Endothelial cell of umbilical vein (primary cell): ENCODE data around the gene MRPL53. TPM values are rescaled to one million over a fixed set of nuclear protein-coding genes. Genes with fewer than 3 reads are reported as not detected.

Experiments used
- BruUV-seq: library from RNA; stranded (reverse); fragments of 400-500 nt; replicated peaks from 2 replicates; lab custom pipeline; 2021; lab: Mats Ljungman, UMichigan
- CTCF ChIA-PET: fragments of 300-600, 350-600 bp; sonication (Branson Sonifier 250); formaldehyde crosslinking; loops from one replicate; lab custom pipeline; 2021; ENCODE audit warnings: antibody characterized with exemption, inconsistent platforms; lab: Charles Lee
- POLR2A ChIA-PET: fragments of 300-600, 350-600 bp; sonication (Branson Sonifier 250); formaldehyde crosslinking; loops from one replicate; lab custom pipeline; 2021; ENCODE audit warnings: antibody characterized with exemption, inconsistent platforms; lab: Charles Lee
- DNase-seq: peaks from one replicate; pipeline ENCODE4 v3.0.0-alpha.2; 2011; ENCODE audit warnings: low read depth, low spot score
- FAIRE-seq: peaks from 2 replicates; lab custom pipeline; 2011; peaks lifted over from hg19 to GRCh38; lab: Jason Lieb, UNC
- H2AFZ ChIP-seq: 2 replicates; pipeline ENCODE4 v1.6.0; 2012; ENCODE audit warnings: low read depth, low read length, control low read depth, inconsistent platforms
- H3K27ac ChIP-seq: 2 replicates; pipeline ENCODE4 v1.5.1; 2011; ENCODE audit warnings: low read depth, mild to moderate bottlenecking, control low read depth, low read length, moderate library complexity; ENCODE audit not compliant: insufficient read depth
- H3K27me3 ChIP-seq, 2 experiments: 2 replicates each; pipeline versions ENCODE4 v1.6.0 to v1.6.1; 2011; ENCODE audit warnings: low read length in 2 of 2, mixed read lengths in 1 of 2; ENCODE audit not compliant: control insufficient read depth in 2 of 2, insufficient read depth in 2 of 2
- H3K36me3 ChIP-seq, 2 experiments: 2 replicates in 1 of 2; 3 replicates in 1 of 2; pipeline ENCODE4 v1.5.1; 2011; ENCODE audit warnings: low read length in 2 of 2, mild to moderate bottlenecking in 1 of 2, moderate library complexity in 1 of 2; ENCODE audit not compliant: control insufficient read depth in 2 of 2, insufficient read depth in 2 of 2; ENCODE audit errors: extremely low read depth in 1 of 2
- H3K4me1 ChIP-seq: 3 replicates; pipeline ENCODE4 v1.5.1; 2011; ENCODE audit warnings: mild to moderate bottlenecking, low read length; ENCODE audit not compliant: control insufficient read depth, insufficient read depth; ENCODE audit errors: extremely low read depth
- H3K4me2 ChIP-seq: 2 replicates; pipeline ENCODE4 v1.6.1; 2011; ENCODE audit warnings: low read length, control low read depth, mixed read lengths; ENCODE audit not compliant: insufficient read depth
- H3K4me3 ChIP-seq, 3 experiments: fragments of 200-600 bp in 1 of 3; sonication (generic), shearing (Covaris generic) in 1 of 3; replicated peaks in 1 of 3; 2 replicates each; pipeline ENCODE4 v1.5.1; 2011 to 2016; ENCODE audit warnings: control low read depth in 3 of 3, low read length in 3 of 3, mild to moderate bottlenecking in 2 of 3, inconsistent platforms in 1 of 3, low read depth in 1 of 3, moderate library complexity in 1 of 3; ENCODE audit not compliant: insufficient read depth in 1 of 3
- H3K79me2 ChIP-seq: 2 replicates; pipeline ENCODE4 v1.6.0; 2012; ENCODE audit warnings: low read length, inconsistent platforms; ENCODE audit not compliant: control insufficient read depth, insufficient read depth
- H3K9ac ChIP-seq: replicated peaks from 2 replicates; pipeline ENCODE3; 2011; ENCODE audit warnings: low read length, control low read depth; ENCODE audit not compliant: insufficient read depth; ENCODE audit errors: extremely low read depth
- H3K9me1 ChIP-seq: replicated peaks from 3 replicates; pipeline ENCODE4 v1.6.0; 2011; ENCODE audit warnings: mild to moderate bottlenecking, low read length; ENCODE audit not compliant: control insufficient read depth, insufficient read depth; ENCODE audit errors: extremely low read depth
- H3K9me3 ChIP-seq: replicated peaks from 2 replicates; pipeline ENCODE4 v1.5.1; 2012; ENCODE audit warnings: low read length, inconsistent platforms; ENCODE audit not compliant: control insufficient read depth, insufficient read depth
- H4K20me1 ChIP-seq: replicated peaks from 2 replicates; pipeline ENCODE3; 2011; ENCODE audit warnings: mild to moderate bottlenecking, low read length; ENCODE audit not compliant: control insufficient read depth, insufficient read depth; ENCODE audit errors: extremely low read depth
- CTCF ChIP-seq, 2 donors: IDR thresholded peaks; 1 replicate in 1 of 2; 2 replicates in 1 of 2; pipeline ENCODE4 v1.5.1; 2011; ENCODE audit warnings: low read length in 2 of 2, mild to moderate bottlenecking in 2 of 2, moderate library complexity in 2 of 2, control low read depth in 1 of 2, inconsistent platforms in 1 of 2, low read depth in 1 of 2; ENCODE audit not compliant: insufficient read depth in 1 of 2; ENCODE audit errors: extremely low read depth in 1 of 2
- EZH2 ChIP-seq: IDR thresholded peaks from 2 replicates; pipeline ENCODE4 v1.6.1; 2012; ENCODE audit warnings: borderline replicate concordance, low read depth, mild to moderate bottlenecking, moderate library complexity, low read length, inconsistent platforms; ENCODE audit not compliant: severe bottlenecking
- FOS ChIP-seq: IDR thresholded peaks from 2 replicates; pipeline ENCODE4 v1.6.1; 2011; ENCODE audit warnings: mild to moderate bottlenecking, low read length, moderate library complexity, borderline replicate concordance; ENCODE audit not compliant: insufficient read depth
- GATA2 ChIP-seq: IDR thresholded peaks from 2 replicates; pipeline ENCODE4 v1.7.0; 2011; ENCODE audit warnings: low read depth, mild to moderate bottlenecking, moderate library complexity, mixed read lengths, low read length; ENCODE audit not compliant: insufficient read length, insufficient read depth
- JUN ChIP-seq: IDR thresholded peaks from 2 replicates; pipeline ENCODE4 v1.6.1; 2011; ENCODE audit warnings: borderline replicate concordance, low read depth; ENCODE audit not compliant: insufficient read length, insufficient read depth
- MAX ChIP-seq: IDR thresholded peaks from 2 replicates; pipeline ENCODE4 v1.6.1; 2011; ENCODE audit not compliant: insufficient read depth, insufficient read length
- POLR2A ChIP-seq: IDR thresholded peaks from 2 replicates; pipeline ENCODE4 v1.6.1; 2012; ENCODE audit warnings: low read depth, mild to moderate bottlenecking, control low read depth, low read length
- POLR2AphosphoS5 ChIP-seq: IDR thresholded peaks from 2 replicates; pipeline ENCODE4 v1.6.1; 2012; ENCODE audit warnings: low read depth, mild to moderate bottlenecking, control low read depth, low read length, moderate library complexity; ENCODE audit not compliant: insufficient read depth
- dilution Hi-C: fragments of 300-500 bp; cut with MboI; formaldehyde crosslinking; loops from one replicate; pipeline ENCODE4 v1.15.0; 2019; ENCODE audit warnings: low sequenced_read_pairs; ENCODE audit not compliant: extremely low pct_ligation_motif_present
- intact Hi-C: fragments of 100-400 bp; cut with micrococcal nuclease; formaldehyde crosslinking; loops from one replicate; pipeline ENCODE4 v1.10.0; 2022
- polyA plus RNA-seq, 4 experiments: library from polyadenylated mRNA; depleted of rRNA in 3 of 4; stranded (reverse) in 3 of 4; unstranded in 1 of 4; fragments of >200 nt; gene quantifications; 2 replicates each; pipeline versions ENCODE4 v1.2.1 to v1.2.3, GENCODE V29; 2011 to 2012; ENCODE audit warnings: missing spikeins in 1 of 4
- total RNA-seq: library from RNA; stranded (reverse); gene quantifications from 2 replicates; pipeline ENCODE4 v1.2.3, GENCODE V29; 2021

Gene MRPL53
- total and polyA plus RNA-seq, 2 donors (not counting 3 experiments of a cell fraction or from before 2014, with no cell fraction given), result 68.7 to 69.7 TPM

GRCh38 chr2:74481431-74481830, 9.0 kb upstream of the MRPL53 start:
- no peak for TF ChIP-seq MAX
- no peak for FAIRE-seq
- peak overlapping the region; percentile 68 for H3K4me2 ChIP-seq
- H3K27ac ChIP-seq, result no peak overlapping the region
- H3K4me3 ChIP-seq, result peak overlapping the region; percentile 6 to 79 (median 66)
- BruUV-seq, result no TSS peak
- peaks cover 0 to 3% of the 10 kb centered on the region in 2 experiments for H3K36me3 ChIP-seq
- no peaks in the 10 kb centered on the region for H3K27me3 ChIP-seq
- H3K79me2 ChIP-seq, result peaks cover 16% of the 10 kb centered on the region
- DNase-seq, result no peak
- ChIA-PET POLR2A (no interaction called here), CTCF (interaction anchor here (1.0 to 5.6 kb wide), 9 partner anchors 9 to 107 kb away, joined by 3 to 82 read pairs (median 12); partner anchors contain the start of genes AUP1, HTRA2, INO80B and MRPL53)
- dilution Hi-C loops, result no loop called here
- H3K9ac ChIP-seq, result no peak overlapping the region
- no peaks in the 10 kb centered on the region for H4K20me1 ChIP-seq
- no peaks in the 10 kb centered on the region for H3K9me1 ChIP-seq
- H2AFZ ChIP-seq, result no peak overlapping the region
- no peaks in the 10 kb centered on the region for H3K9me3 ChIP-seq
- intact Hi-C loops, result no loop called here
- peaks cover 13% of the 10 kb centered on the region for H3K4me1 ChIP-seq

GRCh38 chr2:74474899-74475298, 2.4 kb upstream of the MRPL53 start:
- intact Hi-C loops, result no loop called here
- FAIRE-seq, result no peak

More at GRCh38 chr2:74474899-74475298, 2.4 kb upstream of the MRPL53 start:
- ChIA-PET POLR2A (interaction anchor here (0.9 kb wide), 1 partner anchor 17 kb away, joined by 5 read pairs; no protein-coding TSS in a partner anchor), CTCF (interaction anchor here (0.6 to 1.8 kb wide), 6 partner anchors 13 to 225 kb away, joined by 3 to 6 read pairs (median 4); no protein-coding TSS in a partner anchor)
- no TSS peak for BruUV-seq
- no peaks in the 10 kb centered on the region for H3K27me3 ChIP-seq
- no peak overlapping the region for H3K27ac ChIP-seq
- H3K9ac ChIP-seq, result no peak overlapping the region
- H3K79me2 ChIP-seq, result no peaks in the 10 kb centered on the region
- no peak overlapping the region for H3K4me3 ChIP-seq
- no peak overlapping the region for H2AFZ ChIP-seq
- H3K4me2 ChIP-seq, result no peak overlapping the region
- peaks cover 13% of the 10 kb centered on the region for H3K4me1 ChIP-seq
- peaks cover 0 to 7% of the 10 kb centered on the region in 2 experiments for H3K36me3 ChIP-seq
- TF ChIP-seq GATA2 (no peak), CTCF (IDR thresholded peaks at IDR 0.05; ENCODE audit: extremely low read depth in 1 of 2, insufficient read depth in 1 of 2, low read depth in 1 of 2, low read length in 2 of 2) (peak; percentile 27 to 44), POLR2AphosphoS5 (no peak), MAX (no peak), FOS (no peak), POLR2A (no peak), JUN (no peak), EZH2 (no peak)
- dilution Hi-C loops, result no loop called here
- no peaks in the 10 kb centered on the region for H4K20me1 ChIP-seq
- no peaks in the 10 kb centered on the region for H3K9me3 ChIP-seq
- DNase-seq, result no peak
- H3K9me1 ChIP-seq, result no peaks in the 10 kb centered on the region
